GM19035 (cell line): Measurements from ENCODE around the gene CCNJ.

ENCODE experiments used
- ATAC-seq: cut with Tn5 transposase; IDR thresholded peaks from one replicate; pipeline ENCODE4 v1.9.1; 2021; ENCODE audit not compliant: unreplicated experiment

CCNJ gene

DNA sequence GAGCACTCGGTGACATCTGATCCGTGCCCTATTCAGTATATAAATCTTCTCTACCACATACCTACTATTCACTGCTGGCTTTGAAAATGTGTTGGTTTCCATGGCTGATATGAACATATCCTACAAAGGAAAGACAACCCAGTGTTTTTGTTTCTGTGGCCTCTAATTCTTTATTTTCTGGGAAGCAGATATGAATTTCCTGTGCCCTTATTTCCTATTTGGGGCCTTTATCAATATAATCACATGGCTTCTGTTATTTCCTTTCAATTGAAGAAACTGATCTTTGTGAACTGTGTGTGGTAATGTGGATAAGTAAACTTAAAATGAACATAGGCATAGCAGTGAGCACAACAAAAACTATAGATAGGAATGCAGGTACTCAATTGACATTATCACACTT lies 10.6 kb downstream of the CCNJ start:
- no peak for ATAC-seq

GRCh38 chr10:96056787-96057186 lies 13.4 kb downstream of the CCNJ start:
- no peak for ATAC-seq

- no peak for ATAC-seq
These were observed 17.8 kb downstream of the CCNJ start for GRCh38 chr10:96061232-96061631.

DNA sequence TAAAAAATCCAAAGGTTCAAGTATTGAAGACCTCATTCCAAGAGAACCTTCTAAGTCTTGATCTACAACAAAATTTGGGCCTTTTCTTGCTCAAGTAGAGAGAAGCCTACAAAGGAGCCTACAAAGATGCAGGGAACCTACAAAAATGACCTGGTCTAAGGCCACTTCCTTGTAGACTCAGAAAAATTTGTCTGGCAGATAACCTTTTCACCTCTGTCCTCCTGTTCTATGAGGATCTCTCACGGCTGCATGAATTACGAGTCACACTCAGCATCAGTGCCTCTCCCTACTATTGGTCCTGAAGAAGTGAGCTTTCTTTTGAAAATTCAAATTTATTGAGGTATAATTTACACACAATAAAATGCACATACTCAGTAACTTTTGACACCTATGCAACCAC lies 29.3 kb downstream of the CCNJ start:
- ATAC-seq: no peak

GRCh38 chr10:96073722-96074121 lies 30.3 kb downstream of the CCNJ start:
- no peak for ATAC-seq

DNA sequence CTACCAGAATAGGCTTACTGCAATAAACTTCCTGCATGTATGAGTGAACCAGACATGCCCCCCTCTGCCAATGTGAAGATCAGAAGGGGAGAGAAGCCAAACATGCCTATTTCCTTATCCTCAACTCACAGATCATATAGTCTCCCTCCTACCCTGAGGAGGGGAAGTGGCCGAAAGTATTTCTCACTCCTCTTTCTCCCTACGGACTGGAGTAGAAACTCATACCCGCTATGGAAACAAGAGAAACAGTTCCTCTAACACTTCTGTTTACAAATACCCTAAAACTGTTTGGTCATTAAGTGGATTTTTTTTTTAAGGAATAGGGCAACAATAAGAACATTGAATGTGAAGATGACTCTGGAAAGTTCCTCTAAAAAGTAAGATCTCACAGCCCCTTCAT lies 31.4 kb downstream of the CCNJ start:
- ATAC-seq: no peak

GRCh38 chr10:96075977-96076376 lies 32.6 kb downstream of the CCNJ start:
- ATAC-seq: no peak

DNA sequence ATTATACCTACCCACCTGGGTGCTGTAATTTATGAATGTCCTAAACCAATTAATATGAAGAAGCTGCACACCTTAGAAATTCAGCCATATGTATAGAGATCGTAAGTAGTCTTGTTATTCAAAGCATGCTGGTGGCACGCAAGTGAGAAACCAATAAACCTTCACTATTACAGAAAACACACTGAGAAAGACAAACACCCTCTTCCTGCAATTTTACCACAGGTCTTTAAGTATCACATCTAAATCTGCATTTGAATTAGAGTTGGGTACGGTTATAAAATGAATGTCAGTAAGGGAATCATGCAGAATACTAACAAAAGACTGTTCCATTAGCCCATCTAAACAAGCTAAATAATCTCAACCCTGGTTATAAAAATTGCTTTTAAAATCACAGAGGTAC lies 33.8 kb downstream of the CCNJ start:
- ATAC-seq: no peak

GRCh38 chr10:96082153-96082552 lies 38.8 kb downstream of the CCNJ start:
- ATAC-seq: no peak

- no peak for ATAC-seq
These were observed 39.4 kb downstream of the CCNJ start for GRCh38 chr10:96082748-96083147.

DNA sequence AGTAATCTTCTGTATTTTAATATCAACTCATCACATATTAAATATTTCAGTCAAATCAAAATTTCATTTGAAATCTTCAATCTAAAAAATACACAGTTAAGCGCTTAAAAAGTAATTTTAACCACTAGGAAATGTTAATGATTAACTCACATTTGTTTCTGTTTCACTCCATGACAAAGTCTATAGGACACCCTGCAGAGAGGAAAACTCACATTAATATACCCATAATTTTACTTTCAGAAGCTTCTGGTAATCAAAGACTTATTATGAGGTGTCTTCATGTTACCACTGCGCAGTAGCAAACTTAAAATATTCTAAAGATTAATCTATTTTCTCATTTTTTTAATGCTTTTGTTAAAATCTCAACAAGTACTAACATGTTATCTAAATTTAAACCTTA lies 45.7 kb downstream of the CCNJ start:
- no peak for ATAC-seq

- peak; percentile 91 for ATAC-seq
These were observed 46.5 kb downstream of the CCNJ start for GRCh38 chr10:96089670-96090462.

DNA sequence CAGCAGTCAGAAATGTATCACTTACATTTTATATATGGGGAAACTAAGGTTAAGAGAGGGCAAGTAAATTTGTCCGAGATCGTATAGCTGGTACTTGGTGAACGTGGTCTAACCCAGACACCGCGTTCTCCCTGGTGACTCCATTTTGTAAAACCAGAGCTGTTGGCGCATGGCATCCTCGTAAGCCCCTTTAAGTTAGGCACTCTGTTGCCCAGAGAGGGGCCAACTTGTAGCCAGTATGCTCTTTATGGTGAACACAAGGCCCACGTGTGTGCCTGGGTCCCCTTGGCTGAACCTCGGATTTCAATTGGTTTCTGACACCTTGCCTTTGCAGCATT lies 47.0 kb downstream of the CCNJ start:
- ATAC-seq: no peak

DNA sequence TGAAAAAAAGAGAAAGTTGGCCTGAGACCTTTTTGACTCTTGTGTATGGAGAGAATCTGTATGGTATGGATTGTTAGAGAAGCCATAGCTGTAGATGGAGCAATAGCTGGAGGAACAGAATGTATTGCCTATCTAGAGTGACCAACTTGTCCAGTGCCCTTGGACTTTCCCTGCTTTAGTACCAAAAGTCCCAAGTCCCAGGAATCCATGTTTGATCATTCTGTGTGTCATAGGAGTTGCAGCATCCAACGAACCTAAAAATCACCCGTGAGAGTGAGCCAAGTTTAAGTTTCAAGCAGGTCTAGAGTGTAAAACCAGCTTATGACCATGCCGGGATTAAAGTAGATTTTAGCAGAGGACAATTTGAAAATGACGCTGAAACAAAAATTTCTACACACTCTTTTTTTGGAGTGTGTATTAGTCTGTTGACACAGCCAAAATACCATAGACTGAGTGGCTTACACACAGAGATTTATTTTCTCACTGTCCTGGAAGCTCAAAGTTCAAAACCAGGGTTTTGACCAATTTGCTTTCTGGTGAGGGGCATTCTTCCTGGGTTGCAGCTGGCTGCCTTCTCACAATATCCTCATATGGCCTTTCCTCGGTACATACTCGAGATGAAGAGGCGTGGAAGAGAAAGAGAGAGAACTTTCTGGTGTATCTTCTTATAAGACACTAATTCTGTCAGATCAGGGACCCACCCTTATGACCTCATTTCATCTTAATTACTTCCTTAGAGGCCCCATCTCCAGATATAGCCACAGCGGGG lies 49.8 kb downstream of the CCNJ start:
- no peak for ATAC-seq

- no peak for ATAC-seq
These were observed 50.6 kb downstream of the CCNJ start for GRCh38 chr10:96093948-96094347.

DNA sequence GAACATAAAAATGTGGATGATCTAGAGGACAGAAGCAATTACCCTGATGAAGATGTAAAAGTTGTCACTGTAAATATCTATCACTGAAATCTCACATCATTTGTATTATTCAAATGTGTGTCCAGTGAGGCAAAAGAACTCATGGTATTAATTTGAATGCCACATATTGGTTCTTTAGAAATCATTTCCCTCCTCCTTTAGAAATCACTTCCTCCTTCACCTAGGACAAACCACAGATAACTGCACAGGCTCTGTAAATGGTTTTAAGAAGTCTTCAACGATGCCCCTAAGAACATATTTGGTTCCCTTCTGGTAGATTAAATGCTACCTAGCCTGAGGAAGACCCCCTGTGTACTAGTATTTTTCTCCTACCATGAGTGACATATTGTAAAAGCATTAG lies 53.6 kb downstream of the CCNJ start:
- ATAC-seq: no peak

- ATAC-seq: no peak
These were observed 54.5 kb downstream of the CCNJ start for GRCh38 chr10:96097865-96098264.

GRCh38 chr10:96107623-96108038 lies 64.2 kb downstream of the CCNJ start:
- no peak for ATAC-seq
